Ishikawa (cell line): ENCODE results near the gene SLC25A15.

Experiments used
- CEBPB ChIP-seq: IDR thresholded peaks from 2 replicates; pipeline ENCODE4 v1.6.1; 2012
- CREB1 ChIP-seq: IDR thresholded peaks from 2 replicates; pipeline ENCODE4 v1.6.1; 2012; ENCODE audit warnings: low read depth
- EGR1 ChIP-seq: IDR thresholded peaks from 2 replicates; pipeline ENCODE4 v1.6.1; 2012
- EP300 ChIP-seq: IDR thresholded peaks from 2 replicates; pipeline ENCODE4 v1.6.1; 2012; ENCODE audit warnings: borderline replicate concordance
- FOXM1 ChIP-seq: IDR thresholded peaks from 2 replicates; pipeline ENCODE4 v1.6.1; 2012; ENCODE audit warnings: low read depth, borderline replicate concordance
- NFIC ChIP-seq: IDR thresholded peaks from 2 replicates; pipeline ENCODE4 v1.6.1; 2012
- RAD21 ChIP-seq: IDR thresholded peaks from 2 replicates; pipeline ENCODE4 v1.6.1; 2012; ENCODE audit warnings: low read depth
- REST ChIP-seq: IDR thresholded peaks from 2 replicates; pipeline ENCODE4 v1.6.1; 2012; ENCODE audit warnings: low read depth, mild to moderate bottlenecking
- TAF1 ChIP-seq: IDR thresholded peaks from 2 replicates; pipeline ENCODE4 v1.6.1; 2012; ENCODE audit warnings: low read depth, mild to moderate bottlenecking
- TCF12 ChIP-seq: IDR thresholded peaks from 2 replicates; pipeline ENCODE4 v1.6.1; 2012; ENCODE audit warnings: low read depth
- TEAD4 ChIP-seq: IDR thresholded peaks from 2 replicates; pipeline ENCODE4 v1.6.1; 2012
- USF1 ChIP-seq: IDR thresholded peaks from 2 replicates; pipeline ENCODE4 v1.6.1; 2012
- YY1 ChIP-seq: IDR thresholded peaks from 2 replicates; pipeline ENCODE4 v1.6.1; 2012; ENCODE audit warnings: low read depth
- ZBTB7A ChIP-seq: IDR thresholded peaks from 2 replicates; pipeline ENCODE4 v1.6.1; 2012; ENCODE audit warnings: low read depth
- TF ChIP-seq, protein P1 (sequence below): IDR thresholded peaks from 2 replicates; pipeline ENCODE4 v1.6.1; 2012

The SLC25A15 gene

GRCh38 chr13:40769970-40770369 lies 19.4 kb upstream of the SLC25A15 start:
- no peak for TF ChIP-seq TCF12

DNA sequence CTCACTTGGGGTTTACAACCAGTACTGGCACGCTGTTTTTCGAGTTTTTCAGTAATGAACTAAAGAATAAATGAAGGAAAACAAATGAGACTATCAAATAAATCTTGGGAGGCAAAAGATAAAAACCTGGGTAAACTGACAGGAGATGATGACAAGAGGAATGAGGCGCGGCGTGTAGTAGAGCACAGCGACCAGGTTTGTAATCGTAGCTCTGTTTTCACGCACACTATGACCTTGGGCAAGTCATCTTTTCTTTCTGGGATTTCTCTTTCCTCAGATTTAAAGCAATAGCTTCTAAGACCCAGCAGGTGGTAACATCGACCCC lies 18.8 kb upstream of the SLC25A15 start:
- no peak for TF ChIP-seq EP300
- TF ChIP-seq TEAD4: no peak
- TF ChIP-seq TAF1: no peak
- TF ChIP-seq FOXM1: no peak
- no peak for TF ChIP-seq TCF12
- TF ChIP-seq USF1: no peak
- TF ChIP-seq EGR1: no peak
- no peak for TF ChIP-seq RAD21
- TF ChIP-seq, protein P1, sequence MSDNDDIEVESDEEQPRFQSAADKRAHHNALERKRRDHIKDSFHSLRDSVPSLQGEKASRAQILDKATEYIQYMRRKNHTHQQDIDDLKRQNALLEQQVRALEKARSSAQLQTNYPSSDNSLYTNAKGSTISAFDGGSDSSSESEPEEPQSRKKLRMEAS: no peak
- no peak for TF ChIP-seq REST
- no peak for TF ChIP-seq ZBTB7A
- no peak for TF ChIP-seq CEBPB
- TF ChIP-seq CREB1: no peak

GRCh38 chr13:40770934-40771618 lies 18.3 kb upstream of the SLC25A15 start, which contains the start of gene MRPS31:
TSS of gene MRPS31 (minus strand) at chr13:40771190. CDS start at chr13:40771136, 54 bp downstream.
- TF ChIP-seq EP300 (peak; percentile 69), TCF12 (peak; percentile 82; the same call in 1 of the 2 replicates), TEAD4 (peak; percentile 38), RAD21 (no peak), REST (no peak), EGR1 (peak; percentile 46; the same call in 1 of the 2 replicates), FOXM1 (no peak), USF1 (peak; percentile 76), TAF1 (peak; percentile 93), ZBTB7A (0 out of 2 replicates have a peak, but pooled peaks have one; percentile 37), NFIC (peak; percentile 32; the same call in 1 of the 2 replicates), CEBPB (no peak; the same call in 1 of the 2 replicates), YY1 (peak; percentile 83), CREB1 (no peak)
- TF ChIP-seq, protein P1: peak; percentile 88

- TF ChIP-seq REST (no peak), ZBTB7A (no peak), USF1 (no peak), EP300 (no peak), RAD21 (no peak), FOXM1 (no peak), YY1 (no peak), CREB1 (no peak), NFIC (no peak), TEAD4 (no peak), TCF12 (no peak), TAF1 (no peak), EGR1 (no peak)
- TF ChIP-seq, protein P1: no peak
Measured at GRCh38 chr13:40772765-40773473, 16.5 kb upstream of the SLC25A15 start.
